Endodermal cell (in vitro differentiated cells): Measurements from ENCODE around the gene PTPRN2. TPM values are rescaled to one million over a fixed set of nuclear protein-coding genes. Genes with fewer than 3 reads are reported as not detected.

Experiments
- DNase-seq: peaks from one replicate; pipeline ENCODE4 v3.0.0-alpha.2; 2017
- H3K27ac ChIP-seq: 2 replicates; pipeline ENCODE4 v1.5.1; 2013; ENCODE audit warnings: mild to moderate bottlenecking, low read depth, low read length, moderate library complexity
- H3K27me3 ChIP-seq: 2 replicates; pipeline ENCODE4 v1.6.1; 2013; ENCODE audit warnings: mild to moderate bottlenecking, low read length, moderate library complexity; ENCODE audit not compliant: insufficient read depth, control insufficient read depth, poor library complexity, severe bottlenecking
- H3K36me3 ChIP-seq: 2 replicates; pipeline ENCODE4 v1.7.0; 2013; ENCODE audit warnings: mild to moderate bottlenecking, low read length, moderate library complexity; ENCODE audit not compliant: control insufficient read depth, insufficient read depth
- H3K4me1 ChIP-seq: one replicate; pipeline ENCODE4 v1.7.0; 2013; ENCODE audit warnings: low read length; ENCODE audit not compliant: control insufficient read depth, insufficient read depth
- H3K4me3 ChIP-seq: 2 replicates; pipeline ENCODE4 v1.5.1; 2013; ENCODE audit warnings: mild to moderate bottlenecking, low read length, moderate library complexity
- H3K9ac ChIP-seq: 2 replicates; pipeline ENCODE4 v1.6.1; 2013; ENCODE audit warnings: mild to moderate bottlenecking, low read length, moderate library complexity; ENCODE audit not compliant: poor library complexity, severe bottlenecking; ENCODE audit errors: extremely low read depth
- H3K9me3 ChIP-seq: 2 replicates; pipeline ENCODE4 v1.6.1; 2013; ENCODE audit warnings: mild to moderate bottlenecking, low read length, moderate library complexity; ENCODE audit not compliant: control insufficient read depth
- H3K27ac Mint-ChIP-seq: 2 replicates; pipeline ENCODE4 v1.8.0; 2020; ENCODE audit warnings: mixed read lengths
- H3K27me3 Mint-ChIP-seq: 2 replicates; pipeline ENCODE4 v1.8.0; 2021; ENCODE audit warnings: mild to moderate bottlenecking, mixed read lengths; ENCODE audit not compliant: insufficient read depth
- H3K36me3 Mint-ChIP-seq: 2 replicates; pipeline ENCODE4 v1.8.0; 2020; ENCODE audit warnings: low read depth, mixed read lengths
- H3K4me1 Mint-ChIP-seq: 2 replicates; pipeline ENCODE4 v1.8.0; 2020; ENCODE audit warnings: mixed read lengths
- H3K4me3 Mint-ChIP-seq: 2 replicates; pipeline ENCODE4 v1.8.0; 2020; ENCODE audit warnings: mild to moderate bottlenecking, moderate library complexity, mixed read lengths
- H3K9me3 Mint-ChIP-seq: 2 replicates; pipeline ENCODE4 v1.8.0; 2020; ENCODE audit warnings: mild to moderate bottlenecking, mixed read lengths
- CTCF ChIP-seq: fragments of 200-600 bp; sonication (generic); conservative IDR thresholded peaks from 2 replicates; pipeline ENCODE4 v1.5.0; 2021; ENCODE audit warnings: antibody characterized with exemption, mild to moderate bottlenecking
- WGBS, 2 experiments: methylation state at CpG; one replicate each; pipeline versions ENCODE4 v1.1.5 to v1.1.7; 2013; ENCODE audit warnings: missing lambda C conversion rate in 2 of 2, mixed read lengths in 1 of 2; ENCODE audit not compliant: insufficient coverage in 1 of 2, insufficient read length in 1 of 2; 5-methylcytosine and 5-hydroxymethylcytosine counted together
- total RNA-seq, 2 donors: library from RNA; stranded (reverse); fragmentation: NEBNext Ultra II Directional in 1 of 2; extraction: Animal tissue kit (Norgen Biotek cat#: 25700) in 1 of 2; gene quantifications; 2 replicates in 1 of 2; 3 replicates in 1 of 2; pipeline ENCODE4 v1.2.1, GENCODE V29; 2021

PTPRN2 gene
- total RNA-seq, 2 donors from 2014 or later: 0.69 to 1.2 TPM

GRCh38 chr7:157909370-157909769 lies 678.3 kb downstream of the PTPRN2 start:
- Histone ChIP-seq H3K27ac (no peak overlapping the region), H3K4me3 (peak overlapping the region; percentile 13), H3K4me1 (no peaks in the 10 kb centered on the region), H3K9ac (no peak overlapping the region), H3K27me3 (no peaks in the 10 kb centered on the region), H3K36me3 (no peaks in the 10 kb centered on the region), H3K9me3 (peaks cover 85% of the 10 kb centered on the region)
- Mint-ChIP-seq H3K36me3 (no peaks in the 10 kb centered on the region), H3K4me3 (no peak overlapping the region), H3K27me3 (no peaks in the 10 kb centered on the region), H3K9me3 (peaks cover 3% of the 10 kb centered on the region), H3K27ac (no peak overlapping the region), H3K4me1 (peaks cover 6% of the 10 kb centered on the region)
- whole genome bisulfite sequencing, 2 experiments: 86 to 100% methylated on average over 4 to 8 of the region's 8 CpGs
- no peak for TF ChIP-seq CTCF
- peak; percentile 20 for DNase-seq

GRCh38 chr7:157908006-157908782 lies 679.4 kb downstream of the PTPRN2 start:
- Mint-ChIP-seq H3K27me3 (no peaks in the 10 kb centered on the region), H3K4me1 (peaks cover 6% of the 10 kb centered on the region), H3K4me3 (no peak overlapping the region), H3K27ac (no peak overlapping the region), H3K36me3 (no peaks in the 10 kb centered on the region), H3K9me3 (no peaks in the 10 kb centered on the region)
- TF ChIP-seq CTCF: no peak
- H3K27me3 ChIP-seq: no peaks in the 10 kb centered on the region
- no peak overlapping the region for H3K27ac ChIP-seq
- no peak overlapping the region for H3K4me3 ChIP-seq
- WGBS, 2 experiments: 87 to 93% methylated on average over 15 to 31 of the region's 31 CpGs
- DNase-seq: peak; percentile 30
- H3K36me3 ChIP-seq: no peaks in the 10 kb centered on the region
- no peaks in the 10 kb centered on the region for H3K4me1 ChIP-seq
- no peak overlapping the region for H3K9ac ChIP-seq
- H3K9me3 ChIP-seq: peaks cover 81% of the 10 kb centered on the region

- Histone ChIP-seq H3K9ac (no peak overlapping the region), H3K27ac (no peak overlapping the region), H3K36me3 (no peaks in the 10 kb centered on the region), H3K9me3 (peaks cover 84% of the 10 kb centered on the region), H3K4me3 (no peak overlapping the region), H3K4me1 (no peaks in the 10 kb centered on the region), H3K27me3 (no peaks in the 10 kb centered on the region)
- WGBS, 2 experiments: 80 to 100% methylated on average over 4 to 18 of the region's 18 CpGs
- Mint-ChIP-seq H3K36me3 (no peaks in the 10 kb centered on the region), H3K9me3 (no peaks in the 10 kb centered on the region), H3K4me3 (no peak overlapping the region), H3K4me1 (peaks cover 6% of the 10 kb centered on the region), H3K27me3 (peaks cover 3% of the 10 kb centered on the region), H3K27ac (no peak overlapping the region)
- no peak for TF ChIP-seq CTCF
- DNase-seq: peak; percentile 24
Measured at GRCh38 chr7:157907091-157907490, 680.5 kb downstream of the PTPRN2 start.
